Right atrium auricular region (tissue), 2 donors: Measurements from ENCODE around the gene GALNS. TPM values are rescaled to one million over a fixed set of nuclear protein-coding genes. Genes with fewer than 3 reads are reported as not detected.

ENCODE experiments used
- DNase-seq: peaks from one replicate; pipeline ENCODE4 v3.0.0-alpha.2; 2019; ENCODE audit warnings: low spot score
- H3K27ac ChIP-seq, 2 donors: fragments of 200-600 bp; sonication (generic); 1 replicate in 1 of 2; 2 replicates in 1 of 2; pipeline ENCODE4 v1.5.1; 2016 to 2019
- H3K27me3 ChIP-seq, 2 donors: fragments of 200-600 bp; sonication (generic); one replicate each; pipeline versions ENCODE4 v1.5.1 to v1.6.0; 2017 to 2019
- H3K36me3 ChIP-seq: fragments of 200-600 bp; sonication (generic); one replicate; pipeline ENCODE4 v1.5.1; 2016
- H3K4me1 ChIP-seq, 2 donors: fragments of 200-600 bp; sonication (generic); one replicate each; pipeline versions ENCODE4 v1.5.1 to v1.6.0; 2017 to 2019
- H3K4me3 ChIP-seq, 2 donors: fragments of 200-600 bp; sonication (generic); 1 replicate in 1 of 2; 2 replicates in 1 of 2; pipeline ENCODE4 v1.5.1; 2017 to 2019; ENCODE audit warnings: mild to moderate bottlenecking in 1 of 2, moderate library complexity in 1 of 2
- H3K9me3 ChIP-seq, 2 donors: fragments of 200-600 bp; sonication (generic); one replicate each; pipeline ENCODE4 v1.5.1; 2019
- CTCF ChIP-seq, 2 donors: fragments of 200-600 bp; sonication (generic); IDR thresholded peaks; one replicate each; pipeline ENCODE4 v1.5.1; 2019; ENCODE audit warnings: antibody characterized with exemption in 2 of 2
- total RNA-seq, 2 donors: library from RNA; depleted of rRNA; stranded (reverse); fragments of >200 nt; gene quantifications; one replicate each; pipeline ENCODE4 v1.1.0, GENCODE V29; 2016

GALNS gene
- total RNA-seq, 2 donors from 2014 or later, result 12.6 to 18.8 TPM

GRCh38 chr16:88857728-88858339 lies 1.1 kb upstream of the GALNS start:
- TF ChIP-seq CTCF (IDR thresholded peaks at IDR 0.05), result peak; percentile 30 to 70
- DNase-seq, result peak; percentile 70
- Histone ChIP-seq H3K4me3 (peak overlapping the region; percentile 63 to 93), H3K9me3 (no peaks in the 10 kb centered on the region), H3K36me3 (peaks cover 38% of the 10 kb centered on the region), H3K27me3 (no peaks in the 10 kb centered on the region), H3K27ac (peak overlapping the region; percentile 74 to 83), H3K4me1 (peaks cover 0 to 22% of the 10 kb centered on the region in 2 donors)

- H3K27ac ChIP-seq, result peak overlapping the region; percentile 74 to 83
- DNase-seq, result no peak
- no peaks in the 10 kb centered on the region for H3K27me3 ChIP-seq
- peaks cover 23% of the 10 kb centered on the region for H3K36me3 ChIP-seq
- H3K9me3 ChIP-seq, result no peaks in the 10 kb centered on the region
- TF ChIP-seq CTCF (IDR thresholded peaks at IDR 0.05), result no peak
- H3K4me1 ChIP-seq, result peaks cover 0 to 22% of the 10 kb centered on the region in 2 donors
- peak overlapping the region; percentile 63 to 93 for H3K4me3 ChIP-seq
Measured at GRCh38 chr16:88856122-88856827, 472 bp downstream of the GALNS start.

- Histone ChIP-seq H3K27me3 (no peaks in the 10 kb centered on the region), H3K4me3 (peak overlapping the region; percentile 63 to 93), H3K9me3 (no peaks in the 10 kb centered on the region), H3K27ac (peak overlapping the region; percentile 74 to 83), H3K4me1 (peaks cover 0 to 22% of the 10 kb centered on the region in 2 donors), H3K36me3 (peaks cover 17% of the 10 kb centered on the region)
- no peak for TF ChIP-seq CTCF (IDR thresholded peaks at IDR 0.05)
- no peak for DNase-seq
Measured at GRCh38 chr16:88855736-88856121, 1.0 kb downstream of the GALNS start.

GRCh38 chr16:88855176-88855575 lies 1.6 kb downstream of the GALNS start:
- Histone ChIP-seq H3K36me3 (peaks cover 12% of the 10 kb centered on the region), H3K4me1 (peaks cover 0 to 22% of the 10 kb centered on the region in 2 donors), H3K4me3 (no peak overlapping the region), H3K9me3 (no peaks in the 10 kb centered on the region), H3K27me3 (no peaks in the 10 kb centered on the region), H3K27ac (no peak overlapping the region)
- no peak for TF ChIP-seq CTCF (IDR thresholded peaks at IDR 0.05)
- no peak for DNase-seq

- peaks cover 5% of the 10 kb centered on the region for H3K36me3 ChIP-seq
- DNase-seq, result no peak
- no peak for TF ChIP-seq CTCF (IDR thresholded peaks at IDR 0.05)
- H3K9me3 ChIP-seq, result no peaks in the 10 kb centered on the region
- peaks cover 0 to 22% of the 10 kb centered on the region in 2 donors for H3K4me1 ChIP-seq
- no peak overlapping the region for H3K27ac ChIP-seq
- no peak overlapping the region for H3K4me3 ChIP-seq
- H3K27me3 ChIP-seq, result no peaks in the 10 kb centered on the region
Measured at GRCh38 chr16:88854306-88855111, 2.2 kb downstream of the GALNS start.
